ENCODE data around the gene SLC9A4.

SLC9A4 gene

DNA sequence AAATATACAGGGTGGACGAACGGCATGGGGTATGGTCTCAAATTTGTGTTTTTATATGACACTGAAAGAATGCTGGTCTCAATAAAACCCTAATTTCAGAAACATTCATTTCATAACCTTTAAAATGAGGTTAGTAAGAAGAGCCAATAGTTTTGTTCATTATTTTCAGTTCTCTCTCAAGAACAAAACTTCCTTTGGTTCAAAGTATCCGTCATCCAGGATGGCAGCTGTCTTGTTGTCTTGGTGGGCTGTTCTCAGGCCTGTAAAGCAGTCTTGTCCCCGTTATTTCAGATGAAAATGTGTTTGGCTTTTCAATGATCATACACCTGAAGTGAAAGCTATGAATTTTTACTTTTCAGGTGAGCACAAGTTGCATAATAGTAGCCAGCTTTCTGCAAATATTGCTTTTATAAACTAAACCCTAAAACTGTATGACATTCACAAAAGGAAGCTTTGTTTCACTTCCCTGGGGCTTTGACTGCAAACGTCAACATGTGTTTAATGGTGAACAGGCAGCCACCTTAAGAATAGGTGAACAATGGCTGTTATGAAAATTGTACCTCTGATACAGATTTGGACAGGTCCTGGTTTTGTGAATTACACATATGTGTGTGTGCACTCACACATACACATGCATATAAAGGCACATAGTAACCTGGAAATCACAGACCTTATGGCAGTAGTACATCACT is 47.4 kb upstream of the SLC9A4 start:
- H2AFZ ChIP-seq (ENCODE audit: low read depth, low read length, severe bottlenecking) = no peak overlapping the region
- H3K9me2 ChIP-seq (replicated peaks; ENCODE audit: insufficient read depth, low read length) = no peaks in the 10 kb centered on the region
- no peaks in the 10 kb centered on the region for H4K20me1 ChIP-seq (ENCODE audit: low read depth, low read length)
- TF ChIP-seq, protein P1, sequence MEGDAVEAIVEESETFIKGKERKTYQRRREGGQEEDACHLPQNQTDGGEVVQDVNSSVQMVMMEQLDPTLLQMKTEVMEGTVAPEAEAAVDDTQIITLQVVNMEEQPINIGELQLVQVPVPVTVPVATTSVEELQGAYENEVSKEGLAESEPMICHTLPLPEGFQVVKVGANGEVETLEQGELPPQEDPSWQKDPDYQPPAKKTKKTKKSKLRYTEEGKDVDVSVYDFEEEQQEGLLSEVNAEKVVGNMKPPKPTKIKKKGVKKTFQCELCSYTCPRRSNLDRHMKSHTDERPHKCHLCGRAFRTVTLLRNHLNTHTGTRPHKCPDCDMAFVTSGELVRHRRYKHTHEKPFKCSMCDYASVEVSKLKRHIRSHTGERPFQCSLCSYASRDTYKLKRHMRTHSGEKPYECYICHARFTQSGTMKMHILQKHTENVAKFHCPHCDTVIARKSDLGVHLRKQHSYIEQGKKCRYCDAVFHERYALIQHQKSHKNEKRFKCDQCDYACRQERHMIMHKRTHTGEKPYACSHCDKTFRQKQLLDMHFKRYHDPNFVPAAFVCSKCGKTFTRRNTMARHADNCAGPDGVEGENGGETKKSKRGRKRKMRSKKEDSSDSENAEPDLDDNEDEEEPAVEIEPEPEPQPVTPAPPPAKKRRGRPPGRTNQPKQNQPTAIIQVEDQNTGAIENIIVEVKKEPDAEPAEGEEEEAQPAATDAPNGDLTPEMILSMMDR (IDR thresholded peaks at IDR 0.05; ENCODE audit: insufficient read depth, low read length, poor library complexity, severe bottlenecking) = no peak
- TF ChIP-seq EZH2phosphoT487 (conservative IDR thresholded peaks at IDR 0.05; ENCODE audit: low read length) = no peak
- no peak overlapping the region for H3K27ac ChIP-seq (ENCODE audit: low read depth, low read length)
- H3K36me3 ChIP-seq (ENCODE audit: low read length) = no peaks in the 10 kb centered on the region
- no peak overlapping the region for H3K4me2 ChIP-seq (ENCODE audit: low read depth, low read length, poor library complexity, severe bottlenecking)
- no peaks in the 10 kb centered on the region for H3K79me2 ChIP-seq (ENCODE audit: insufficient read depth, low read length)
- H3K27me3 ChIP-seq (ENCODE audit: low read length) = no peaks in the 10 kb centered on the region
- no peaks in the 10 kb centered on the region for H3F3A ChIP-seq (ENCODE audit: insufficient read depth)
- H3K9ac ChIP-seq (ENCODE audit: low read length) = no peak overlapping the region
- H3K4me3 ChIP-seq (ENCODE audit: insufficient read depth, low read length, poor library complexity, severe bottlenecking) = no peak overlapping the region
- H3K9me3 ChIP-seq (ENCODE audit: insufficient read depth, low read length) = no peaks in the 10 kb centered on the region

DNA sequence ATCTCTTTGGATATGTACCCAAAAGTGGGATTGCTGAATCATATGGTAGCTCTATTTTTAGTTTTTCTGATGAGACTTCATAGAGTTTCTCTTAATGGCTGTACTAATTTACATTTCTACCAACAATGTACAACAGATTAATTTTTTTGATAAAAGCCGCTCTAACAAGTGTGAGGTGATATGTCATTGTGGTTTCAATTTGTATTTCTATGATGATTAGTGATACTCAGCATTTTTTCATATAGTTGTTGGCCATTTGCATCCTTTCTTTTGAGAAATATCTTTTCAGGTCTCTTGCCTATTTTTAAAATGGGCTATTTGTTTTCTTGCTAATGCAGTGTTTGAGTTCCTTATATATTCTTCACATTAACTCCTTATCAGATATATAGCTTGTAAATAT is 45.8 kb upstream of the SLC9A4 start:
- Histone ChIP-seq H3K27ac (ENCODE audit: low read depth, low read length) (no peak overlapping the region), H3K79me2 (ENCODE audit: insufficient read depth, low read length) (no peaks in the 10 kb centered on the region), H4K20me1 (ENCODE audit: low read depth, low read length) (no peaks in the 10 kb centered on the region), H3K9me2 (replicated peaks; ENCODE audit: insufficient read depth, low read length) (no peaks in the 10 kb centered on the region), H3K9ac (ENCODE audit: low read length) (no peak overlapping the region), H3K4me2 (ENCODE audit: low read depth, low read length, poor library complexity, severe bottlenecking) (no peak overlapping the region), H2AFZ (ENCODE audit: low read depth, low read length, severe bottlenecking) (no peak overlapping the region), H3K4me3 (ENCODE audit: insufficient read depth, low read length, poor library complexity, severe bottlenecking) (no peak overlapping the region), H3K36me3 (ENCODE audit: low read length) (no peaks in the 10 kb centered on the region), H3F3A (ENCODE audit: insufficient read depth) (no peaks in the 10 kb centered on the region), H3K27me3 (ENCODE audit: low read length) (no peaks in the 10 kb centered on the region), H3K9me3 (ENCODE audit: insufficient read depth, low read length) (no peaks in the 10 kb centered on the region)
- TF ChIP-seq, protein P1 (IDR thresholded peaks at IDR 0.05; ENCODE audit: insufficient read depth, low read length, poor library complexity, severe bottlenecking) = no peak

GRCh38 chr2:102428573-102428972 is 44.5 kb upstream of the SLC9A4 start:
- H2AFZ ChIP-seq (ENCODE audit: low read depth, low read length, severe bottlenecking) = no peak overlapping the region
- no peak overlapping the region for H3K27ac ChIP-seq (ENCODE audit: low read depth, low read length)
- TF ChIP-seq, protein P1 (IDR thresholded peaks at IDR 0.05; ENCODE audit: insufficient read depth, low read length, poor library complexity, severe bottlenecking) = no peak
- H3K27me3 ChIP-seq (ENCODE audit: low read length) = no peaks in the 10 kb centered on the region
- no peaks in the 10 kb centered on the region for H3K9me2 ChIP-seq (replicated peaks; ENCODE audit: insufficient read depth, low read length)
- no peak overlapping the region for H3K9ac ChIP-seq (ENCODE audit: low read length)
- no peaks in the 10 kb centered on the region for H3K36me3 ChIP-seq (ENCODE audit: low read length)
- H4K20me1 ChIP-seq (ENCODE audit: low read depth, low read length) = no peaks in the 10 kb centered on the region
- H3K9me3 ChIP-seq (ENCODE audit: insufficient read depth, low read length) = no peaks in the 10 kb centered on the region
- H3K4me2 ChIP-seq (ENCODE audit: low read depth, low read length, poor library complexity, severe bottlenecking) = no peak overlapping the region
- no peaks in the 10 kb centered on the region for H3F3A ChIP-seq (ENCODE audit: insufficient read depth)
- H3K4me3 ChIP-seq (ENCODE audit: insufficient read depth, low read length, poor library complexity, severe bottlenecking) = no peak overlapping the region
- H3K79me2 ChIP-seq (ENCODE audit: insufficient read depth, low read length) = no peaks in the 10 kb centered on the region

All from SU-DHL-6 (cell line).